Liver (tissue), 3 donors: Measurements from ENCODE around the gene AP4S1.

ENCODE experiments used
- FOXA1 ChIP-seq: IDR thresholded peaks from 2 replicates; pipeline ENCODE4 v1.6.1; 2016; ENCODE audit warnings: antibody characterized with exemption
- GABPA ChIP-seq, 2 donors: IDR thresholded peaks in 1 of 2; conservative IDR thresholded peaks in 1 of 2; 2 replicates each; pipeline ENCODE4 v1.6.1; 2016; ENCODE audit warnings: antibody characterized with exemption in 2 of 2, mild to moderate bottlenecking in 1 of 2, moderate library complexity in 1 of 2
- JUND ChIP-seq, 2 donors: IDR thresholded peaks; 2 replicates each; pipeline ENCODE4 v1.6.1; 2016; ENCODE audit warnings: antibody characterized with exemption in 2 of 2
- RXRA ChIP-seq, 2 donors: IDR thresholded peaks; 2 replicates each; pipeline ENCODE4 v1.6.1; 2017 to 2018; ENCODE audit warnings: antibody characterized with exemption in 2 of 2, mild to moderate bottlenecking in 1 of 2
- YY1 ChIP-seq: IDR thresholded peaks from 2 replicates; pipeline ENCODE4 v1.6.1; 2016; ENCODE audit warnings: antibody characterized with exemption, mild to moderate bottlenecking
- TF ChIP-seq, protein P1 (sequence below): fragments of 150-350 bp; IDR thresholded peaks from 2 replicates; pipeline ENCODE4 v1.5.1; 2017; ENCODE audit warnings: improper control_type of control experiment, low read depth, low read length; ENCODE audit not compliant: missing input control
- TF ChIP-seq, protein P2 (sequence below): IDR thresholded peaks from 2 replicates; pipeline ENCODE4 v1.6.1; 2016; ENCODE audit warnings: antibody characterized with exemption, mild to moderate bottlenecking
- TF ChIP-seq, protein P3 (sequence below): IDR thresholded peaks from 2 replicates; pipeline ENCODE4 v1.6.1; 2016; ENCODE audit warnings: antibody characterized with exemption
- donor health status: healthy.
- donor health status: healthy.

DNA sequence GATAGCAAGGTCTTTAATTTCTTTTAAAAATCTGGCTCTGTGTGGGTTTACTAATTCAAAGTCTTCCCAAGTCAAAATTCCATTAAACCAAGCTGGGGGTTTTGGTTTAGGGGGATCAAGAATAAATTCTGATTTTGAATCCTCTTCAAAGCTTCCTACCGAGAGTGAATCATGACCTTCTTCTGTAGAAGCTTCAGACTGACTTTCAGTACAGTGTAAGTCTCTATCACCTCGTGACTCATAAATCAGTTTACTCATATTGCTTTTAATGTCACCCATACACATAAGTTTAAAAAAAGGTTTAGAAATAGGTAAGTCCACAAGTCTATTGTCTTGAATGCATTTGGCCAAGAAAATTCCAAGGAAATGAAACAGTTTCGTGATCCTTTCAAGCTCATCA lies 81.3 kb downstream of the AP4S1 start:
- TF ChIP-seq, protein P1, sequence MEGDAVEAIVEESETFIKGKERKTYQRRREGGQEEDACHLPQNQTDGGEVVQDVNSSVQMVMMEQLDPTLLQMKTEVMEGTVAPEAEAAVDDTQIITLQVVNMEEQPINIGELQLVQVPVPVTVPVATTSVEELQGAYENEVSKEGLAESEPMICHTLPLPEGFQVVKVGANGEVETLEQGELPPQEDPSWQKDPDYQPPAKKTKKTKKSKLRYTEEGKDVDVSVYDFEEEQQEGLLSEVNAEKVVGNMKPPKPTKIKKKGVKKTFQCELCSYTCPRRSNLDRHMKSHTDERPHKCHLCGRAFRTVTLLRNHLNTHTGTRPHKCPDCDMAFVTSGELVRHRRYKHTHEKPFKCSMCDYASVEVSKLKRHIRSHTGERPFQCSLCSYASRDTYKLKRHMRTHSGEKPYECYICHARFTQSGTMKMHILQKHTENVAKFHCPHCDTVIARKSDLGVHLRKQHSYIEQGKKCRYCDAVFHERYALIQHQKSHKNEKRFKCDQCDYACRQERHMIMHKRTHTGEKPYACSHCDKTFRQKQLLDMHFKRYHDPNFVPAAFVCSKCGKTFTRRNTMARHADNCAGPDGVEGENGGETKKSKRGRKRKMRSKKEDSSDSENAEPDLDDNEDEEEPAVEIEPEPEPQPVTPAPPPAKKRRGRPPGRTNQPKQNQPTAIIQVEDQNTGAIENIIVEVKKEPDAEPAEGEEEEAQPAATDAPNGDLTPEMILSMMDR, result no peak
- TF ChIP-seq, protein P2, sequence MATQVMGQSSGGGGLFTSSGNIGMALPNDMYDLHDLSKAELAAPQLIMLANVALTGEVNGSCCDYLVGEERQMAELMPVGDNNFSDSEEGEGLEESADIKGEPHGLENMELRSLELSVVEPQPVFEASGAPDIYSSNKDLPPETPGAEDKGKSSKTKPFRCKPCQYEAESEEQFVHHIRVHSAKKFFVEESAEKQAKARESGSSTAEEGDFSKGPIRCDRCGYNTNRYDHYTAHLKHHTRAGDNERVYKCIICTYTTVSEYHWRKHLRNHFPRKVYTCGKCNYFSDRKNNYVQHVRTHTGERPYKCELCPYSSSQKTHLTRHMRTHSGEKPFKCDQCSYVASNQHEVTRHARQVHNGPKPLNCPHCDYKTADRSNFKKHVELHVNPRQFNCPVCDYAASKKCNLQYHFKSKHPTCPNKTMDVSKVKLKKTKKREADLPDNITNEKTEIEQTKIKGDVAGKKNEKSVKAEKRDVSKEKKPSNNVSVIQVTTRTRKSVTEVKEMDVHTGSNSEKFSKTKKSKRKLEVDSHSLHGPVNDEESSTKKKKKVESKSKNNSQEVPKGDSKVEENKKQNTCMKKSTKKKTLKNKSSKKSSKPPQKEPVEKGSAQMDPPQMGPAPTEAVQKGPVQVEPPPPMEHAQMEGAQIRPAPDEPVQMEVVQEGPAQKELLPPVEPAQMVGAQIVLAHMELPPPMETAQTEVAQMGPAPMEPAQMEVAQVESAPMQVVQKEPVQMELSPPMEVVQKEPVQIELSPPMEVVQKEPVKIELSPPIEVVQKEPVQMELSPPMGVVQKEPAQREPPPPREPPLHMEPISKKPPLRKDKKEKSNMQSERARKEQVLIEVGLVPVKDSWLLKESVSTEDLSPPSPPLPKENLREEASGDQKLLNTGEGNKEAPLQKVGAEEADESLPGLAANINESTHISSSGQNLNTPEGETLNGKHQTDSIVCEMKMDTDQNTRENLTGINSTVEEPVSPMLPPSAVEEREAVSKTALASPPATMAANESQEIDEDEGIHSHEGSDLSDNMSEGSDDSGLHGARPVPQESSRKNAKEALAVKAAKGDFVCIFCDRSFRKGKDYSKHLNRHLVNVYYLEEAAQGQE, result no peak
- TF ChIP-seq, protein P3, sequence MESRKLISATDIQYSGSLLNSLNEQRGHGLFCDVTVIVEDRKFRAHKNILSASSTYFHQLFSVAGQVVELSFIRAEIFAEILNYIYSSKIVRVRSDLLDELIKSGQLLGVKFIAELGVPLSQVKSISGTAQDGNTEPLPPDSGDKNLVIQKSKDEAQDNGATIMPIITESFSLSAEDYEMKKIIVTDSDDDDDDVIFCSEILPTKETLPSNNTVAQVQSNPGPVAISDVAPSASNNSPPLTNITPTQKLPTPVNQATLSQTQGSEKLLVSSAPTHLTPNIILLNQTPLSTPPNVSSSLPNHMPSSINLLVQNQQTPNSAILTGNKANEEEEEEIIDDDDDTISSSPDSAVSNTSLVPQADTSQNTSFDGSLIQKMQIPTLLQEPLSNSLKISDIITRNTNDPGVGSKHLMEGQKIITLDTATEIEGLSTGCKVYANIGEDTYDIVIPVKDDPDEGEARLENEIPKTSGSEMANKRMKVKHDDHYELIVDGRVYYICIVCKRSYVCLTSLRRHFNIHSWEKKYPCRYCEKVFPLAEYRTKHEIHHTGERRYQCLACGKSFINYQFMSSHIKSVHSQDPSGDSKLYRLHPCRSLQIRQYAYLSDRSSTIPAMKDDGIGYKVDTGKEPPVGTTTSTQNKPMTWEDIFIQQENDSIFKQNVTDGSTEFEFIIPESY, result no peak
- no peak for TF ChIP-seq YY1
- no peak for TF ChIP-seq RXRA (IDR thresholded peaks at IDR 0.05)
- no peak for TF ChIP-seq JUND (IDR thresholded peaks at IDR 0.05)
- no peak for TF ChIP-seq GABPA (IDR thresholded peaks at IDR 0.05 in 1 of 2, conservative IDR thresholded peaks at IDR 0.05 in 1 of 2)
- TF ChIP-seq FOXA1, result no peak
